Panc1 (cell line): ENCODE results near the gene ARHGEF17. TPM values are rescaled to one million over a fixed set of nuclear protein-coding genes. Genes with fewer than 3 reads are reported as not detected.

Experiments used
- ATAC-seq: fragments of 200-7000 bp; cut with Tn5 transposase; 2 replicates; pipeline ENCODE4 v1.9.1; 2020; ENCODE audit warnings: mild to moderate bottlenecking, moderate library complexity
- BruUV-seq: library from RNA; stranded (reverse); fragments of 400-500 nt; replicated peaks from 2 replicates; lab custom pipeline; 2021; lab: Mats Ljungman, UMichigan
- CTCF ChIA-PET: fragments of 300-600 bp; sonication (Branson Sonifier 250); formaldehyde crosslinking; loops from one replicate; lab custom pipeline; 2022; ENCODE audit warnings: antibody characterized with exemption; lab: Charles Lee
- POLR2A ChIA-PET: fragments of 300-600 bp; sonication (Branson Sonifier 250); formaldehyde crosslinking; loops from one replicate; lab custom pipeline; 2022; ENCODE audit warnings: antibody characterized with exemption; lab: Charles Lee
- DNase-seq: peaks from one replicate; pipeline ENCODE4 v3.0.0-alpha.2; 2010; ENCODE audit warnings: low read depth, low spot score
- H3K27ac ChIP-seq: 2 replicates; pipeline ENCODE4 v1.5.1; 2011; ENCODE audit warnings: mild to moderate bottlenecking, low read length, inconsistent platforms
- H3K27me3 ChIP-seq: fragments of 200-500 bp; sonication (Bioruptor generic); 2 replicates; pipeline ENCODE4 v1.6.0; 2014; ENCODE audit warnings: low read length, inconsistent platforms; ENCODE audit not compliant: control insufficient read depth, insufficient read depth
- H3K36me3 ChIP-seq: fragments of 200-500 bp; sonication (Bioruptor generic); 2 replicates; pipeline ENCODE4 v1.5.1; 2014; ENCODE audit warnings: inconsistent platforms, mild to moderate bottlenecking, low read length, moderate library complexity; ENCODE audit not compliant: control insufficient read depth, insufficient read depth
- H3K4me1 ChIP-seq: 2 replicates; pipeline ENCODE4 v1.5.1; 2011; ENCODE audit warnings: inconsistent platforms, mild to moderate bottlenecking, low read length, moderate library complexity; ENCODE audit not compliant: control insufficient read depth, insufficient read depth
- H3K4me3 ChIP-seq, 2 experiments: 2 replicates each; pipeline ENCODE4 v1.5.1; 2011 to 2012; ENCODE audit warnings: low read depth in 2 of 2, low read length in 2 of 2, mild to moderate bottlenecking in 2 of 2, inconsistent platforms in 1 of 2, moderate library complexity in 1 of 2
- H3K9me3 ChIP-seq: fragments of 200-500 bp; sonication (Bioruptor generic); 2 replicates; pipeline ENCODE4 v1.5.1; 2014; ENCODE audit warnings: low read depth, mild to moderate bottlenecking, inconsistent platforms, low read length, moderate library complexity; ENCODE audit not compliant: control insufficient read depth, insufficient read depth
- CTCF ChIP-seq: fragments of 450-650 bp; IDR thresholded peaks from 2 replicates; pipeline ENCODE4 v1.5.1; 2017; ENCODE audit warnings: mild to moderate bottlenecking
- POLR2AphosphoS5 ChIP-seq: IDR thresholded peaks from 2 replicates; pipeline ENCODE4 v1.6.1; 2012; ENCODE audit warnings: mild to moderate bottlenecking, low read depth, low read length, moderate library complexity
- REST ChIP-seq, 2 experiments: IDR thresholded peaks; 2 replicates each; pipeline ENCODE4 v1.6.1; 2011 to 2012; ENCODE audit warnings: low read depth in 2 of 2, control low read depth in 1 of 2, low read length in 1 of 2, mild to moderate bottlenecking in 1 of 2, moderate library complexity in 1 of 2; ENCODE audit not compliant: insufficient read depth in 1 of 2
- SIN3A ChIP-seq: IDR thresholded peaks from 2 replicates; pipeline ENCODE4 v1.6.1; 2012; ENCODE audit warnings: low read depth, mild to moderate bottlenecking, low read length, moderate library complexity, borderline replicate concordance; ENCODE audit not compliant: insufficient read depth
- TCF7L2 ChIP-seq: IDR thresholded peaks from 2 replicates; pipeline ENCODE4 v1.6.1; 2011; ENCODE audit warnings: mild to moderate bottlenecking, low read depth, low read length, inconsistent platforms
- in situ Hi-C: cut with HindIII; loops from 2 replicates; pipeline ENCODE4 v1.10.0; 2016; ENCODE audit warnings: low sequenced_read_pairs, low pct_unique_long_range_greater_than_20kb
- intact Hi-C: fragments of 100-400 bp; cut with micrococcal nuclease; formaldehyde crosslinking; loops from one replicate; pipeline ENCODE4 v1.10.0; 2022; ENCODE audit not compliant: unreplicated experiment
- total RNA-seq: library from RNA; stranded (reverse); gene quantifications from one replicate; pipeline ENCODE4 v1.2.1, GENCODE V29; 2021; ENCODE audit not compliant: unreplicated experiment

ARHGEF17 gene
- total RNA-seq, 1 experiment from 2014 or later, result 43.2 TPM

- no peaks in the 10 kb centered on the region for H3K36me3 ChIP-seq
- no peak for TF ChIP-seq SIN3A
- TF ChIP-seq REST (IDR thresholded peaks at IDR 0.05; ENCODE audit: insufficient read depth in 1 of 2, low read depth in 2 of 2, low read length in 1 of 2), result peak in 1 of 2 experiments; percentile 71; a peak in 2 of 4 replicates
- no peak for TF ChIP-seq CTCF
- TF ChIP-seq POLR2AphosphoS5, result no peak
- BruUV-seq, result no TSS peak
- intact Hi-C loops, result no loop called here
- H3K27ac ChIP-seq, result no peak overlapping the region
- no peak for DNase-seq
- ATAC-seq, result no peak
- no peak overlapping the region for H3K4me3 ChIP-seq
- no peaks in the 10 kb centered on the region for H3K9me3 ChIP-seq
- H3K4me1 ChIP-seq, result peaks cover 12% of the 10 kb centered on the region
- in situ Hi-C loops, result no loop called here
- POLR2A ChIA-PET, result no interaction called here
- no peaks in the 10 kb centered on the region for H3K27me3 ChIP-seq
- CTCF ChIA-PET, result no interaction called here
These were observed 21.8 kb upstream of the ARHGEF17 start for GRCh38 chr11:73286240-73286810.

GRCh38 chr11:73287400-73288101 lies 20.5 kb upstream of the ARHGEF17 start:
- Histone ChIP-seq H3K27me3 (no peaks in the 10 kb centered on the region), H3K9me3 (no peaks in the 10 kb centered on the region), H3K4me3 (no peak overlapping the region), H3K36me3 (no peaks in the 10 kb centered on the region), H3K4me1 (peaks cover 12% of the 10 kb centered on the region), H3K27ac (no peak overlapping the region)
- intact Hi-C loops (no loop called here), in situ Hi-C loops (no loop called here)
- ChIA-PET POLR2A (interaction anchor here (0.6 kb wide), 1 partner anchor 603 kb away, joined by 3 read pairs; no protein-coding TSS in a partner anchor), CTCF (interaction anchor here (0.6 to 1.3 kb wide), 3 partner anchors 11 to 331 kb away, joined by 3 read pairs; no protein-coding TSS in a partner anchor)
- no TSS peak for BruUV-seq
- DNase-seq (no peak), ATAC-seq (no peak)
- TF ChIP-seq POLR2AphosphoS5 (no peak), REST (IDR thresholded peaks at IDR 0.05; ENCODE audit: insufficient read depth in 1 of 2, low read depth in 2 of 2, low read length in 1 of 2) (no peak), SIN3A (no peak), CTCF (no peak), TCF7L2 (no peak)
